NCI-H2196 (cell line): Measurements from ENCODE around the gene DUSP14.

ENCODE experiments used
- DNase-seq: peaks from one replicate; lab custom pipeline; 2025; ENCODE audit not compliant: unreplicated experiment; lab: John Stamatoyannopoulos, UW

DUSP14 gene

DNA sequence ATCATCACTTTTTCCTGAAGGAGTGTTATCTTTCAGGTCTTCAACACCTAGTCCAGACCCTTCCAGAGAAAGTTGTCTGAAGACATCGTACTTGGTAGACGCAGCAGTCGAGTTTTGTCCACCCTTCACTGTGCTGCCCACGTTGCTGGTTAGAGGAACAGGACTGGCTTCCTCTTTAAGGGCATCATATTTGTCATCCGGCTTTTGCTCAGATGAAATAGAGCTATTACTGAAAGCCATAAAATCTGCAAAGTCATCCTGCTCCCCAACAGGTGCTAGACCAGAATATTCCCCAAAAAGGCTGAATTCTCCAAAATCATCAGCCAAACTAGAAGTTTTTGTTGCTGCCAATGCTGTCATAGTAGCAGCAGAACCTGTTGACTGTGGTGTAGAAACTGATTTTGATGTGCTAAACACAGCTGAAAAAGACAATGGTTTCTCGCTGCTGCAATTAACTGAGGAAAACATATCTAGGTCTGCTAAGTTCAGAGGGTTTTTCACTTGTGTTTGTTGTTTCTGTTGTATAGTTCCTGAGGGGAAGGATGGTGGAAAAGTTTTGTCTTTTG lies 63.8 kb downstream of the DUSP14 start:
- DNase-seq = no peak

GRCh38 chr17:37555386-37555785 lies 65.7 kb downstream of the DUSP14 start:
- DNase-seq = no peak

DNA sequence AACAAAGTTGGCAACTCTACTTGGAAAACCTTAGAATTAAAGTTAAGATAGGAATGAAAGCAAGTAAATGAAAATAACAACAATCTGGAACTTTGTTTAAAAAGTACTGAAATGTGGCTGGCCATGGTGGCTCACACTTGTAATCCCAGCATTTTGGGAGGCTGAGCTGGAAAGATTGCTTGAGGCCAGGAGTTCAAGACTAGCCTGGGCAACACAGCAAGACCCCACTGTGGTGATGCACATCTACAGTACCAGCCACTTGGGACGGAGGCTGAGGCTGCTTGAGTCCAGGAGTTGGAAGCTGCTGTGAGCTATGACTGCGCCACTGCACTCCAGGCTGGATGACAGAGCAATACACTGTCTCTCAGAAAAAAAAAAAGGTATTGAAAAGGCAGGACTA lies 67.8 kb downstream of the DUSP14 start:
- no peak for DNase-seq

DNA sequence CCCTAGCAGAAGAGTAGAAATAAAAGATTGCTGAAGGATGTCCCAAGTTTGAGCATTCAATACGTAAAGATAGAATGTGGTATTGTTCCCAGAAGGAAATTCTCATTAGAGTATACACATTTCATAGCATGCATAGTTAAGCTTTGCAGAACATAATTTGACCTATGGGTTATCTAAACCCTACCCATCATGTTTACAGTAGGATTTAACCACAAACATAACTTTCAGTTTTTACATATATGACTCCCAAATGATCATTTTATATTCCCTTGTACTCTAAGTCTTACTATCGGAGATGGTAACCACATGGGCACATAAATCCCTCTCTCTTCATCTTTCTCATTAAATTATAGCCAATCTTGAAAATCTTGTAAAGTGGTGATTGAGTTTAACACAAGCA lies 68.6 kb downstream of the DUSP14 start:
- no peak for DNase-seq

DNA sequence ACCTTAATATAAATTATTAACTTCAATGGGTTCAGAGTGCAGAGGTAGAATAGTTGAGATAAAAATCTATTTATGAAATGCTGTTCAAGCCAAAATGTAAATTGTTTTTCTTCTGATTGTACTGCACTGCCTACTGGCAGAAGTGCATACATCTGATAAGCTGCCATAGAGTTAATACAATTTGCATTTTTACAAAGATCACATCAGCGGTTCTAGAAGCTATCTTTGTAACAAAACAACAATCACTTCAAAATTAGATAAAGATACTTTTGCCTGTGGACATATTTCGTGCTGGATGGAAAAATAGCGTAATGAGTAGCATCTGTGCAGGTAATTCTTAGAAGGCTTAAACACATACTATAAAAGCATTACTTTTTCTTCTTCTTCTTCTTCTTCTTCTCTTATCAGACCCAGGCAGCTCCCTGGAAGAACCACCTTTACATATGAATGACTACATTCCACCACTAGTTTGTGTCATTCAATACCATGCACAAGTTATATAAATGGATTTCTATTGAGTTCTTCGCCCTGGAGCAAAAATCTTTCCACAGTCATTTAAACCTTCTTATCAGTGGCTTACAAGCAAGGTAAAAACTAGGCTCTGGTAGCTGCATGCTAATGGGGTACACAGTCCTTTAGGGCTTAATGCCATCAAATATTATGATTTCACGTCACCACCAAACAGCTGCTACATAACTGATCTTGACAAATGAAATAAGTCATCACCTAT lies 72.5 kb downstream of the DUSP14 start:
- DNase-seq = no peak
